Breast epithelium (tissue), 3 donors: ENCODE measurements around the gene WHRN.

ENCODE experiments used
- POLR2A ChIP-seq: fragments of 450-650 bp; IDR thresholded peaks from one replicate; pipeline ENCODE4 v1.6.1; 2016; ENCODE audit warnings: antibody characterized with exemption, mild to moderate bottlenecking, moderate library complexity
- TF ChIP-seq, protein P1 (sequence below), 3 donors: fragments of 450-650 bp; IDR thresholded peaks; one replicate each; pipeline ENCODE4 v1.5.1; 2016 to 2017; ENCODE audit warnings: antibody characterized with exemption in 3 of 3, mild to moderate bottlenecking in 3 of 3, moderate library complexity in 3 of 3

DNA sequence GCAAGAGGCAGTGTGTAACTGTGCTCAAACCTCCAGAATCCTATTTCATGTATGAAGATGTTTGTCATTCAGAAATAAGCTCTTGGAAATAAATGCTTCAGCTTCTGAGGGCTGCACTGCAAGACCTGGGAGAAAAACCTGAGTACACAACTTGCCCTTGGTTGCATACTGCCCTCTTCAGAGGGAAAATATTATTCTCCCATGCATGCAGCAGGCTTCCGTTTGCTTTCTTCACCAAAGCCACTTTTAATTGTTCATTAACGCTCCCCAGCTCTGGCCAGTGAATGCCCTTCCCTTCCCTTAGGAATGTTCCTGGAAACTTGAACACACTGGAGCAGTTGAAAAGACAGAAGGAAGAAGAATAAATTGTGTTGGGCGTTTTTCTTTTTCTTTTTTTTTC is 2.5 kb upstream of the WHRN start:
- TF ChIP-seq, protein P1, sequence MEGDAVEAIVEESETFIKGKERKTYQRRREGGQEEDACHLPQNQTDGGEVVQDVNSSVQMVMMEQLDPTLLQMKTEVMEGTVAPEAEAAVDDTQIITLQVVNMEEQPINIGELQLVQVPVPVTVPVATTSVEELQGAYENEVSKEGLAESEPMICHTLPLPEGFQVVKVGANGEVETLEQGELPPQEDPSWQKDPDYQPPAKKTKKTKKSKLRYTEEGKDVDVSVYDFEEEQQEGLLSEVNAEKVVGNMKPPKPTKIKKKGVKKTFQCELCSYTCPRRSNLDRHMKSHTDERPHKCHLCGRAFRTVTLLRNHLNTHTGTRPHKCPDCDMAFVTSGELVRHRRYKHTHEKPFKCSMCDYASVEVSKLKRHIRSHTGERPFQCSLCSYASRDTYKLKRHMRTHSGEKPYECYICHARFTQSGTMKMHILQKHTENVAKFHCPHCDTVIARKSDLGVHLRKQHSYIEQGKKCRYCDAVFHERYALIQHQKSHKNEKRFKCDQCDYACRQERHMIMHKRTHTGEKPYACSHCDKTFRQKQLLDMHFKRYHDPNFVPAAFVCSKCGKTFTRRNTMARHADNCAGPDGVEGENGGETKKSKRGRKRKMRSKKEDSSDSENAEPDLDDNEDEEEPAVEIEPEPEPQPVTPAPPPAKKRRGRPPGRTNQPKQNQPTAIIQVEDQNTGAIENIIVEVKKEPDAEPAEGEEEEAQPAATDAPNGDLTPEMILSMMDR (IDR thresholded peaks at IDR 0.05) = peak in 2 of 3 donors; percentile 24 to 30
- no peak for TF ChIP-seq POLR2A
